Natural killer cell (primary cell): ENCODE data around the gene CERK. TPM values are rescaled to one million over a fixed set of nuclear protein-coding genes. Genes with fewer than 3 reads are reported as not detected.

Experiments
- ATAC-seq, 3 donors: fragments of 150-1000 bp in 2 of 3; fragments of 200-7000 bp in 1 of 3; cut with Tn5 transposase; 1 replicate in 1 of 3; 2 replicates in 2 of 3; pipeline ENCODE4 v1.10.0; 2021; ENCODE audit warnings: mild to moderate bottlenecking in 2 of 3, moderate library complexity in 2 of 3
- DNase-seq, 2 donors: peaks; one replicate each; pipeline versions ENCODE4 v3.0.0 to v3.0.0-alpha.2; 2013 to 2021; ENCODE audit warnings: mixed read lengths in 1 of 2
- H3K27ac ChIP-seq: one replicate; pipeline ENCODE4 v1.5.1; 2013; ENCODE audit warnings: mild to moderate bottlenecking, low read length
- H3K27me3 ChIP-seq: one replicate; pipeline ENCODE4 v1.6.1; 2013; ENCODE audit warnings: low read length; ENCODE audit not compliant: control insufficient read depth, insufficient read depth
- H3K36me3 ChIP-seq: one replicate; pipeline ENCODE4 v1.6.1; 2013; ENCODE audit warnings: low read length; ENCODE audit not compliant: control insufficient read depth, insufficient read depth
- H3K4me1 ChIP-seq: one replicate; pipeline ENCODE4 v1.6.1; 2013; ENCODE audit warnings: low read length; ENCODE audit not compliant: control insufficient read depth, insufficient read depth
- H3K4me3 ChIP-seq: one replicate; pipeline ENCODE4 v1.5.1; 2013; ENCODE audit warnings: low read length
- H3K9me3 ChIP-seq: one replicate; pipeline ENCODE4 v1.6.1; 2013; ENCODE audit warnings: low read length; ENCODE audit not compliant: control insufficient read depth, insufficient read depth
- H3K27ac Mint-ChIP-seq, 2 donors: one replicate each; pipeline ENCODE4 v1.8.0; 2022; ENCODE audit warnings: mild to moderate bottlenecking in 2 of 2, mixed read lengths in 2 of 2, moderate library complexity in 1 of 2
- H3K27me3 Mint-ChIP-seq, 2 donors: one replicate each; pipeline ENCODE4 v1.8.0; 2022; ENCODE audit warnings: low read depth in 2 of 2, mixed read lengths in 2 of 2
- H3K36me3 Mint-ChIP-seq: one replicate; pipeline ENCODE4 v1.8.0; 2022; ENCODE audit warnings: mixed read lengths
- H3K4me1 Mint-ChIP-seq, 2 donors: one replicate each; pipeline ENCODE4 v1.8.0; 2022; ENCODE audit warnings: mixed read lengths in 2 of 2
- H3K4me3 Mint-ChIP-seq: one replicate; pipeline ENCODE4 v1.8.0; 2022; ENCODE audit warnings: mild to moderate bottlenecking, moderate library complexity, mixed read lengths
- H3K9me3 Mint-ChIP-seq, 2 donors: one replicate each; pipeline ENCODE4 v1.8.0; 2022; ENCODE audit warnings: mixed read lengths in 2 of 2
- CTCF ChIP-seq: fragments of 200-600 bp; IDR thresholded peaks from one replicate; pipeline ENCODE4 v1.8.0; 2022; ENCODE audit warnings: antibody characterized with exemption
- WGBS: methylation state at CpG from one replicate; pipeline ENCODE4 v1.1.7; 2013; ENCODE audit warnings: missing lambda C conversion rate; ENCODE audit not compliant: insufficient coverage; 5-methylcytosine and 5-hydroxymethylcytosine counted together
- intact Hi-C: fragments of 100-400 bp; cut with micrococcal nuclease; formaldehyde crosslinking; loops from one replicate; pipeline ENCODE4 v1.14.2; 2022
- total RNA-seq, 4 donors: library from RNA; stranded (reverse); fragments of 120-200 nt in 1 of 4; gene quantifications; one replicate each; pipeline versions ENCODE4 v1.2.3 to v1.2.4, GENCODE V29; 2013 to 2022

The CERK gene
- total RNA-seq, 3 donors from 2014 or later (not counting 1 experiment from before 2014, with no cell fraction given), result 50.0 to 71.2 (median 55.6) TPM

GRCh38 chr22:46684706-46685105 lies 53.3 kb downstream of the CERK start:
- H3K4me1 ChIP-seq, result peaks cover 22% of the 10 kb centered on the region
- H3K4me3 Mint-ChIP-seq, result no peak overlapping the region
- no peak overlapping the region for H3K4me3 ChIP-seq
- no peak overlapping the region for H3K27ac ChIP-seq
- H3K36me3 ChIP-seq, result peaks cover 28% of the 10 kb centered on the region
- no peaks in the 10 kb centered on the region for H3K27me3 ChIP-seq
- no peaks in the 10 kb centered on the region for H3K27me3 Mint-ChIP-seq
- H3K9me3 ChIP-seq, result no peaks in the 10 kb centered on the region
- peaks cover 0 to 4% of the 10 kb centered on the region in 2 donors for H3K4me1 Mint-ChIP-seq
- H3K36me3 Mint-ChIP-seq, result no peaks in the 10 kb centered on the region
- DNase-seq, result peak in 1 of 2 donors; percentile 23
- TF ChIP-seq CTCF, result no peak
- peak overlapping the region; percentile 30 to 36 for H3K27ac Mint-ChIP-seq
- peak in 1 of 3 donors; percentile 34 for ATAC-seq
- 36% methylated on average over 9 of the region's 10 CpGs for WGBS
- no peaks in the 10 kb centered on the region for H3K9me3 Mint-ChIP-seq
- intact Hi-C loops, result no loop called here

- Mint-ChIP-seq H3K27me3 (no peaks in the 10 kb centered on the region), H3K27ac (no peak overlapping the region), H3K36me3 (no peaks in the 10 kb centered on the region), H3K9me3 (no peaks in the 10 kb centered on the region), H3K4me1 (peaks cover 0 to 4% of the 10 kb centered on the region in 2 donors), H3K4me3 (no peak overlapping the region)
- H3K36me3 ChIP-seq, result peaks cover 18% of the 10 kb centered on the region
- no peak for DNase-seq
- intact Hi-C loops, result no loop called here
- no peaks in the 10 kb centered on the region for H3K27me3 ChIP-seq
- no peak for TF ChIP-seq CTCF
- no peak overlapping the region for H3K27ac ChIP-seq
- H3K4me3 ChIP-seq, result no peak overlapping the region
- peaks cover 28% of the 10 kb centered on the region for H3K4me1 ChIP-seq
- H3K9me3 ChIP-seq, result no peaks in the 10 kb centered on the region
- ATAC-seq, result no peak
- WGBS, result 93% methylated on average over 19 of the region's 19 CpGs
Observed at GRCh38 chr22:46682011-46682731, 55.9 kb downstream of the CERK start.

- Histone ChIP-seq H3K27ac (no peak overlapping the region), H3K4me1 (peaks cover 24% of the 10 kb centered on the region), H3K36me3 (peaks cover 14% of the 10 kb centered on the region), H3K9me3 (no peaks in the 10 kb centered on the region), H3K27me3 (no peaks in the 10 kb centered on the region), H3K4me3 (no peak overlapping the region)
- DNase-seq (peak in 1 of 2 donors; percentile 49), ATAC-seq (peak in 1 of 3 donors; percentile 59)
- H3K9me3 Mint-ChIP-seq, result no peaks in the 10 kb centered on the region
- H3K4me3 Mint-ChIP-seq, result no peak overlapping the region
- H3K4me1 Mint-ChIP-seq, result peaks cover 0 to 4% of the 10 kb centered on the region in 2 donors
- TF ChIP-seq CTCF, result no peak
- H3K36me3 Mint-ChIP-seq, result no peaks in the 10 kb centered on the region
- no peak overlapping the region for H3K27ac Mint-ChIP-seq
- no peaks in the 10 kb centered on the region for H3K27me3 Mint-ChIP-seq
- intact Hi-C loops, result no loop called here
- 89% methylated on average over 7 of the region's 7 CpGs for WGBS
Observed at GRCh38 chr22:46681010-46681409, 57.0 kb downstream of the CERK start.
